Stomach (tissue), 8 donors: Measurements from ENCODE around the gene SMIM45.

Experiments
- DNase-seq, 2 donors: peaks; one replicate each; pipeline versions ENCODE4 v3.0.0 to v3.0.0-alpha.2; 2013 to 2019
- H3K27ac ChIP-seq, 5 donors: fragments of 200-600 bp in 4 of 5; sonication (generic) in 4 of 5; one replicate each; pipeline ENCODE4 v1.5.1; 2013 to 2019; ENCODE audit warnings: mild to moderate bottlenecking in 1 of 5, moderate library complexity in 1 of 5
- H3K27me3 ChIP-seq, 3 donors: fragments of 200-600 bp; sonication (generic); one replicate each; pipeline ENCODE4 v1.5.1; 2017 to 2019; ENCODE audit warnings: mixed run types in 1 of 3
- H3K36me3 ChIP-seq, 4 donors: fragments of 200-600 bp; sonication (generic); 1 replicate in 3 of 4; 2 replicates in 1 of 4; pipeline ENCODE4 v1.5.1; 2016 to 2019
- H3K4me1 ChIP-seq, 4 donors: fragments of 200-600 bp; sonication (generic); one replicate each; pipeline ENCODE4 v1.5.1; 2016 to 2019
- H3K4me3 ChIP-seq, 4 donors: fragments of 200-600 bp; sonication (generic) in 3 of 4; one replicate each; pipeline ENCODE4 v1.5.1; 2016 to 2019; ENCODE audit warnings: mild to moderate bottlenecking in 1 of 4
- H3K9me3 ChIP-seq, 4 donors: fragments of 200-600 bp; sonication (generic); one replicate each; pipeline ENCODE4 v1.5.1; 2016 to 2019
- CTCF ChIP-seq, 7 experiments: fragments of 450-650 bp in 4 of 7; fragments of 200-600 bp in 3 of 7; sonication (generic) in 3 of 7; IDR thresholded peaks; one replicate each; pipeline ENCODE4 v1.5.1; 2016 to 2019; ENCODE audit warnings: antibody characterized with exemption in 7 of 7, control low read depth in 2 of 7, mild to moderate bottlenecking in 1 of 7
- EP300 ChIP-seq: sonication (generic); formaldehyde crosslinking; IDR thresholded peaks from one replicate; pipeline ENCODE4 v1.6.1; 2017; ENCODE audit warnings: antibody characterized with exemption
- POLR2A ChIP-seq, 4 donors: fragments of 450-650 bp; IDR thresholded peaks; one replicate each; pipeline ENCODE4 v1.6.1; 2016; ENCODE audit warnings: antibody characterized with exemption in 4 of 4, control low read depth in 2 of 4, mild to moderate bottlenecking in 1 of 4, moderate library complexity in 1 of 4
- POLR2AphosphoS5 ChIP-seq, 3 donors: sonication (generic); formaldehyde crosslinking; IDR thresholded peaks; one replicate each; pipeline ENCODE4 v1.6.1; 2016; ENCODE audit warnings: antibody characterized with exemption in 3 of 3
- WGBS, 5 donors: extraction: QIAGEN DNeasy Blood & Tissue Kit in 3 of 5; methylation state at CpG; one replicate each; pipeline versions ENCODE4 v1.1.5 to v1.1.7; 2013 to 2018; 5-methylcytosine and 5-hydroxymethylcytosine counted together
- intact Hi-C: fragments of 100-400 bp; cut with DNase I; formaldehyde crosslinking; loops from one replicate; pipeline ENCODE4 v1.15.1; 2023; ENCODE audit warnings: low total_unique reads
- donor health status: healthy with polysubstance abuse.
- donor health status: Bipolar disorder and iron deficiency.
- donor health status: healthy.

SMIM45 gene

GRCh38 chr22:41917903-41918791 lies 33.8 kb upstream of the SMIM45 start:
- H3K4me3 ChIP-seq: no peak overlapping the region
- peaks cover 13 to 84% (median 61%) of the 10 kb centered on the region in 3 donors for H3K27me3 ChIP-seq
- H3K36me3 ChIP-seq: no peaks in the 10 kb centered on the region
- DNase-seq: peak; percentile 58 to 85
- no peak for TF ChIP-seq CTCF (IDR thresholded peaks at IDR 0.05)
- TF ChIP-seq POLR2AphosphoS5 (IDR thresholded peaks at IDR 0.05): no peak
- TF ChIP-seq POLR2A (IDR thresholded peaks at IDR 0.05): no peak
- no peak for TF ChIP-seq EP300
- H3K4me1 ChIP-seq: peaks cover 25 to 50% (median 41%) of the 10 kb centered on the region in 4 donors
- WGBS, 5 donors: 57 to 69% (median 66%) methylated on average over 15 to 23 of the region's 23 CpGs
- intact Hi-C loops: no loop called here
- no peaks in the 10 kb centered on the region for H3K9me3 ChIP-seq
- H3K27ac ChIP-seq: no peak overlapping the region

- peak overlapping the region; percentile 45 to 62 (median 52) for H3K4me3 ChIP-seq
- no peaks in the 10 kb centered on the region for H3K9me3 ChIP-seq
- TF ChIP-seq EP300 (no peak), POLR2AphosphoS5 (IDR thresholded peaks at IDR 0.05) (no peak), CTCF (IDR thresholded peaks at IDR 0.05) (no peak), POLR2A (IDR thresholded peaks at IDR 0.05) (no peak)
- peaks cover 6 to 84% (median 47%) of the 10 kb centered on the region in 3 donors for H3K27me3 ChIP-seq
- peak; percentile 70 to 84 for DNase-seq
- intact Hi-C loops: no loop called here
- peaks cover 17 to 41% (median 32%) of the 10 kb centered on the region in 4 donors for H3K4me1 ChIP-seq
- 2 to 5% (median 3%) methylated on average over 30 to 62 of the region's 62 CpGs for WGBS, 5 donors
- H3K36me3 ChIP-seq: no peaks in the 10 kb centered on the region
- peak overlapping the region in 3 of 5 donors; percentile 13 to 54 (median 21) for H3K27ac ChIP-seq
Measured at GRCh38 chr22:41919357-41920224, 32.4 kb upstream of the SMIM45 start.

- Histone ChIP-seq H3K4me3 (peak overlapping the region; percentile 45 to 62 (median 52)), H3K9me3 (no peaks in the 10 kb centered on the region), H3K4me1 (peaks cover 9 to 32% (median 24%) of the 10 kb centered on the region in 4 donors), H3K27ac (peak overlapping the region in 3 of 5 donors; percentile 13 to 54 (median 21)), H3K27me3 (peaks cover 4 to 83% (median 45%) of the 10 kb centered on the region in 3 donors), H3K36me3 (no peaks in the 10 kb centered on the region)
- DNase-seq: no peak
- 52 to 63% (median 56%) methylated on average over 15 to 21 of the region's 21 CpGs for whole genome bisulfite sequencing, 5 donors
- TF ChIP-seq EP300 (no peak), CTCF (IDR thresholded peaks at IDR 0.05) (no peak), POLR2AphosphoS5 (IDR thresholded peaks at IDR 0.05) (no peak), POLR2A (IDR thresholded peaks at IDR 0.05) (no peak)
- intact Hi-C loops: no loop called here
Measured at GRCh38 chr22:41920271-41920976, 31.5 kb upstream of the SMIM45 start.
